Upper lobe of right lung (tissue), 1 donor: Measurements from ENCODE around the gene SIM2. TPM values are rescaled to one million over a fixed set of nuclear protein-coding genes. Genes with fewer than 3 reads are reported as not detected.

ENCODE experiments used
- ATAC-seq: fragments of 200-7000 bp; cut with Tn5 transposase; one replicate; pipeline ENCODE4 v1.9.1; 2020; ENCODE audit warnings: mild to moderate bottlenecking, moderate library complexity
- DNase-seq: peaks from one replicate; pipeline ENCODE4 v3.0.0-alpha.2; 2020
- H3K27ac ChIP-seq: fragments of 200-600 bp; one replicate; pipeline ENCODE4 v1.8.0; 2022
- H3K27me3 ChIP-seq: fragments of 200-600 bp; one replicate; pipeline ENCODE4 v1.8.0; 2022; ENCODE audit warnings: mild to moderate bottlenecking
- H3K36me3 ChIP-seq: fragments of 200-600 bp; one replicate; pipeline ENCODE4 v1.8.0; 2022
- H3K4me1 ChIP-seq: fragments of 200-600 bp; one replicate; pipeline ENCODE4 v1.8.0; 2022
- H3K4me3 ChIP-seq: fragments of 200-600 bp; one replicate; pipeline ENCODE4 v1.8.0; 2022; ENCODE audit warnings: mild to moderate bottlenecking
- H3K9me3 ChIP-seq: fragments of 200-600 bp; one replicate; pipeline ENCODE4 v1.8.0; 2022
- intact Hi-C: fragments of 100-400 bp; cut with DNase I; formaldehyde crosslinking; loops from one replicate; pipeline ENCODE4 v1.11.0; 2022
- total RNA-seq: library from RNA; stranded (reverse); fragmentation: NEBNext Ultra II Directional; extraction: Animal tissue kit (Norgen Biotek cat#: 25700); gene quantifications from one replicate; pipeline ENCODE4 v1.2.1, GENCODE V29; 2021
- TF ChIP-seq, protein P1 (sequence below): fragments of 200-600 bp; IDR thresholded peaks from one replicate; pipeline ENCODE4 v1.8.0; 2022; ENCODE audit warnings: antibody characterized with exemption
- donor health status: DM: no; HTN: yes; CAD: no; lungs with severe emphysema.

Gene SIM2
- total RNA-seq, 1 donor from 2014 or later: not detected

DNA sequence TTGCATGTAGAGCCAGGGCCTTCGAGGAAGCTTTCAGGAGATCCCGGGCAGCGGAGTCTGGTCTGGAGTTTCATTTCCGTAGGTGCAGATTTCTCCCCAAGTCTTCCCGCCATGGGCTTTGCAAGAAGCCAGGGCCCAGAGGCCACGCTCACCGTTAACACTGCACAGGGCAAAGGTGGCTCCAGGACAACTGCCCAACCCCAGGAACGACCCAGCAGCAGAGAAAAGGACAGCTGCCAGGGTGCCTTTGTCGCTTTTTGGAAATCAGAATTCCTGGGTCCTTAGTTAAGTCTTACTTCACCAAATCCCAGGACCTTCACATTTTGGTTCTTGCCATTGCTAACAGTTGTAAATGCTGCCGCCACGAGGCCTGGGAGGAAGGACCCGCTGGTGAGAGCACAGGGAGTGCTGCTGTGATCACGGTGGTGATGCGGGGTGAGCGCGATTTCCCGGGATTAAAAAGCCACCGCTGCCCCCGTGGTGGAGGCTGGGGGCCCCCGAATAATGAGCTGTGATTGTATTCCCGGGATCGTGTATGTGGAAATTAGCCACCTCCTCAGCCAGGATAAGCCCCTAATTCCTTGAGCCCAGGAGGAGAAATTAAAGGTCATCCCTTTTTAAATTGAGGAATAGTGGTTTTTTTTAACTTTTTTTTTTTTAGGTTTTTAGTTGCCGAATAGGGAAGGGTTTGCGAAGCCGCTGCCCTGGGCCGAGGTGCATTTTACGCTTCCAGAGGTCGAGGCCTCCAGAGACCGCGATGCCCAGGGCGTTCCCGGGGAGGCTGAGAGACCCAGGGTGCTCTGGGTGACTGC, 8.2 kb downstream of the SIM2 start:
- DNase-seq (peak; percentile 42), ATAC-seq (no peak)
- H3K9me3 ChIP-seq: no peaks in the 10 kb centered on the region
- TF ChIP-seq, protein P1, sequence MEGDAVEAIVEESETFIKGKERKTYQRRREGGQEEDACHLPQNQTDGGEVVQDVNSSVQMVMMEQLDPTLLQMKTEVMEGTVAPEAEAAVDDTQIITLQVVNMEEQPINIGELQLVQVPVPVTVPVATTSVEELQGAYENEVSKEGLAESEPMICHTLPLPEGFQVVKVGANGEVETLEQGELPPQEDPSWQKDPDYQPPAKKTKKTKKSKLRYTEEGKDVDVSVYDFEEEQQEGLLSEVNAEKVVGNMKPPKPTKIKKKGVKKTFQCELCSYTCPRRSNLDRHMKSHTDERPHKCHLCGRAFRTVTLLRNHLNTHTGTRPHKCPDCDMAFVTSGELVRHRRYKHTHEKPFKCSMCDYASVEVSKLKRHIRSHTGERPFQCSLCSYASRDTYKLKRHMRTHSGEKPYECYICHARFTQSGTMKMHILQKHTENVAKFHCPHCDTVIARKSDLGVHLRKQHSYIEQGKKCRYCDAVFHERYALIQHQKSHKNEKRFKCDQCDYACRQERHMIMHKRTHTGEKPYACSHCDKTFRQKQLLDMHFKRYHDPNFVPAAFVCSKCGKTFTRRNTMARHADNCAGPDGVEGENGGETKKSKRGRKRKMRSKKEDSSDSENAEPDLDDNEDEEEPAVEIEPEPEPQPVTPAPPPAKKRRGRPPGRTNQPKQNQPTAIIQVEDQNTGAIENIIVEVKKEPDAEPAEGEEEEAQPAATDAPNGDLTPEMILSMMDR: no peak
- H3K36me3 ChIP-seq: no peaks in the 10 kb centered on the region
- peaks cover 100% of the 10 kb centered on the region for H3K27me3 ChIP-seq
- H3K27ac ChIP-seq: no peak overlapping the region
- no peak overlapping the region for H3K4me3 ChIP-seq
- intact Hi-C loops: no loop called here
- H3K4me1 ChIP-seq: peaks cover 27% of the 10 kb centered on the region

DNA sequence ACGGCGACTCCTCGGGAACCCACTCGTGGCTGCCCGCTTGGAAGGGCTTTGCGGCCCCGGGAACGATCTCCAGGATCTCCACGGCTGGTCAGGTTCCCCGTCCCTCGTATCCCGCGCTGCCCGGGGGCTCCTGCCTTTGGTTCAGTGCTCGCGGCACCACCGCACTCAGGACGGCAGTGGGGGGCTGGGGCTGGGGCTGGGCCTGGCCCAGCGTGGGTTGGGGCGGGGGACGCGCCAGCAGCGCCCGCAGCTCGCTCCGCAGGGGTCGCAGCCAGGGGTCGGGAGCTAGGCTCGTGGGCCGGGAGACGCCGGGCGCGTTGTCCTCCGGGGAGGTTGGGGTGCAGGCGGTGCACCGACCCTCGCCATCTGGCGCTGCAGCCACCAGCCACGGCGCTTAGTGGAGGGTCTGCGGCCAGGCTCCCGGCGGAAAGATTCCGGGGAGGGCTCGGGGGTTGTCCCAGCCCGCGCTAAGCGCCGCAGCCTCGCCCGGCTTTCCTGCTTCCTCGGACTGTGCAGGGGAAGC, 8.9 kb downstream of the SIM2 start:
- ATAC-seq (no peak), DNase-seq (peak; percentile 54)
- peaks cover 27% of the 10 kb centered on the region for H3K4me1 ChIP-seq
- H3K4me3 ChIP-seq: no peak overlapping the region
- TF ChIP-seq, protein P1: no peak
- H3K36me3 ChIP-seq: no peaks in the 10 kb centered on the region
- H3K27me3 ChIP-seq: peaks cover 100% of the 10 kb centered on the region
- no peak overlapping the region for H3K27ac ChIP-seq
- intact Hi-C loops: no loop called here
- H3K9me3 ChIP-seq: no peaks in the 10 kb centered on the region

DNA sequence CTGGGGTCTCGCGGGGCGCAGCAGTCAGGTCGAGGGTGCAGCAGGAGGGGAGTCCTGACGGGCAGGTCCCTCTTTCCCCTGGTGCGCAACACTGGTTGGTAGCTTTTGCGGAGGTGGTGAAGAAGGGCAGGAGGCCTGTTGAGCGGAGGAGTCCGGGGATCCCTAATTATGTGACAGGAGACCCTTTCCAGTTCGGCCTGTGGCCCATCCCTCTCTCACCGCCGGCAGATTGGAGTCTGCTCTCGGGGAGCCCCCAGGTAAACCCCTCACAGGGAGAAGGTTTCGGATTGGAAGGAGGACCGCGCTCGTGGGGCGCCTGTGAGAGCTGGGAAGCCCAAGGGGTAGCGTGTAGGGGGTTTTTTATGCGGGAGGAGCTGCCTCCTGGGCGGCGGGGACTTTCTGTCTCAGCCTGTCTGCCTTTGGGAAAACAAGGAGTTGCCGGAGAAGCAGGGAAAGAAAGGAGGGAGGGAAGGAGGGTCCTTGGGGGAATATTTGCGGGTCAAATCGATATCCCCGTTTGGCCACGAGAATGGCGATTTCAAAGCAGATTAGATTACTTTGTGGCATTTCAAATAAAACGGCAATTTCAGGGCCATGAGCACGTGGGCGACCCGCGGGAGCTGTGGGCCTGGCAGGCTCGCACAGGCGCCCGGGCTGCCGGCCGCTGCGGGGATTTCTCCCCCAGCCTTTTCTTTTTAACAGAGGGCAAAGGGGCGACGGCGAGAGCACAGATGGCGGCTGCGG, 9.5 kb downstream of the SIM2 start:
- H3K4me1 ChIP-seq: peaks cover 27% of the 10 kb centered on the region
- H3K9me3 ChIP-seq: no peaks in the 10 kb centered on the region
- TF ChIP-seq, protein P1: no peak
- H3K27me3 ChIP-seq: peaks cover 100% of the 10 kb centered on the region
- intact Hi-C loops: no loop called here
- H3K36me3 ChIP-seq: no peaks in the 10 kb centered on the region
- H3K27ac ChIP-seq: no peak overlapping the region
- no peak for ATAC-seq
- DNase-seq: peak; percentile 35
- no peak overlapping the region for H3K4me3 ChIP-seq

DNA sequence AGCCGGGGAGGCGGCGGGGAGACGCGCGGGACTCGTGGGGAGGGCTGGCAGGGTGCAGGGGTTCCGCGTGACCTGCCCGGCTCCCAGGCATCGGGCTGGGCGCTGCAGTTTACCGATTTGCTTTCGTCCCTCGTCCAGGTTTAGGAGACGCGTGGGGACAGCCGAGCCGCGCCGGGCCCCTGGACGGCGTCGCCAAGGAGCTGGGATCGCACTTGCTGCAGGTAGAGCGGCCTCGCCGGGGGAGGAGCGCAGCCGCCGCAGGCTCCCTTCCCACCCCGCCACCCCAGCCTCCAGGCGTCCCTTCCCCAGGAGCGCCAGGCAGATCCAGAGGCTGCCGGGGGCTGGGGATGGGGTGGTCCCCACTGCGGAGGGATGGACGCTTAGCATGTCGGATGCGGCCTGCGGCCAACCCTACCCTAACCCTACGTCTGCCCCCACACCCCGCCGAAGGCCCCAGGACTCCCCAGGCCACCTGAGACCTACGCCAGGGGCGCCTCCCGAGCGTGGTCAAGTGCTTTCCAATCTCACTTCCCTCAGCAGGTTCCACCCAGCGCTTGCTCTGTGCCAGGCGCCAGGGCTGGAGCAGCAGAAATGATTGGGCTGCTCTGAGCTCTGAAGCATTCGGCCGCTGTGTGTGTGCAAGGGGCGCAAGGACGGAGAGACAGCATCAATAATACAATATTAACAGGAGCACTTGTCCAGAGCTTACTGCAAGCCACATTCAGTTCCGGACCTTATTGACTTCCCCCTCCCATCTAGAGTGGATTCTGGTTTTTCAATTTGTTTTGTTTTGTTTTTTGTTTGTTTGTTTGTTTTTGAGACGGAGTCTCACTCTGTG, 10.3 kb downstream of the SIM2 start:
- no peak overlapping the region for H3K27ac ChIP-seq

More for the DNA sequence above, 10.3 kb downstream of the SIM2 start:
- H3K36me3 ChIP-seq: no peaks in the 10 kb centered on the region
- intact Hi-C loops: no loop called here
- DNase-seq (peak; percentile 56), ATAC-seq (peak; percentile 22)
- peaks cover 99% of the 10 kb centered on the region for H3K27me3 ChIP-seq
- no peaks in the 10 kb centered on the region for H3K9me3 ChIP-seq
- H3K4me1 ChIP-seq: peaks cover 26% of the 10 kb centered on the region
- TF ChIP-seq, protein P1: no peak
- no peak overlapping the region for H3K4me3 ChIP-seq
